ENCODE measurements around the gene ZNF423.

GRCh38 chr16:49455181-49455990 lies 400.5 kb downstream of the ZNF423 start:
- no peak for TF ChIP-seq CTCF (IDR thresholded peaks at IDR 0.05; ENCODE audit: low read length)
- no peak for TF ChIP-seq EZH2 (IDR thresholded peaks at IDR 0.05; ENCODE audit: borderline replicate concordance, low read length)
